Endothelial cell of umbilical vein (primary cell): Measurements from ENCODE around the gene CADPS. TPM values are rescaled to one million over a fixed set of nuclear protein-coding genes. Genes with fewer than 3 reads are reported as not detected.

ENCODE experiments used
- BruUV-seq: library from RNA; stranded (reverse); fragments of 400-500 nt; replicated peaks from 2 replicates; lab custom pipeline; 2021; lab: Mats Ljungman, UMichigan
- CTCF ChIA-PET: fragments of 300-600, 350-600 bp; sonication (Branson Sonifier 250); formaldehyde crosslinking; loops from one replicate; lab custom pipeline; 2021; ENCODE audit warnings: antibody characterized with exemption, inconsistent platforms; lab: Charles Lee
- POLR2A ChIA-PET: fragments of 300-600, 350-600 bp; sonication (Branson Sonifier 250); formaldehyde crosslinking; loops from one replicate; lab custom pipeline; 2021; ENCODE audit warnings: antibody characterized with exemption, inconsistent platforms; lab: Charles Lee
- DNase-seq: peaks from one replicate; pipeline ENCODE4 v3.0.0-alpha.2; 2011; ENCODE audit warnings: low read depth, low spot score
- FAIRE-seq: peaks from 2 replicates; lab custom pipeline; 2011; peaks lifted over from hg19 to GRCh38; lab: Jason Lieb, UNC
- H2AFZ ChIP-seq: 2 replicates; pipeline ENCODE4 v1.6.0; 2012; ENCODE audit warnings: low read depth, low read length, control low read depth, inconsistent platforms
- H3K27ac ChIP-seq: 2 replicates; pipeline ENCODE4 v1.5.1; 2011; ENCODE audit warnings: low read depth, mild to moderate bottlenecking, control low read depth, low read length, moderate library complexity; ENCODE audit not compliant: insufficient read depth
- H3K27me3 ChIP-seq, 2 experiments: 2 replicates each; pipeline versions ENCODE4 v1.6.0 to v1.6.1; 2011; ENCODE audit warnings: low read length in 2 of 2, mixed read lengths in 1 of 2; ENCODE audit not compliant: control insufficient read depth in 2 of 2, insufficient read depth in 2 of 2
- H3K36me3 ChIP-seq, 2 experiments: 2 replicates in 1 of 2; 3 replicates in 1 of 2; pipeline ENCODE4 v1.5.1; 2011; ENCODE audit warnings: low read length in 2 of 2, mild to moderate bottlenecking in 1 of 2, moderate library complexity in 1 of 2; ENCODE audit not compliant: control insufficient read depth in 2 of 2, insufficient read depth in 2 of 2; ENCODE audit errors: extremely low read depth in 1 of 2
- H3K4me1 ChIP-seq: 3 replicates; pipeline ENCODE4 v1.5.1; 2011; ENCODE audit warnings: mild to moderate bottlenecking, low read length; ENCODE audit not compliant: control insufficient read depth, insufficient read depth; ENCODE audit errors: extremely low read depth
- H3K4me2 ChIP-seq: 2 replicates; pipeline ENCODE4 v1.6.1; 2011; ENCODE audit warnings: low read length, control low read depth, mixed read lengths; ENCODE audit not compliant: insufficient read depth
- H3K4me3 ChIP-seq, 3 experiments: fragments of 200-600 bp in 1 of 3; sonication (generic), shearing (Covaris generic) in 1 of 3; replicated peaks in 1 of 3; 2 replicates each; pipeline ENCODE4 v1.5.1; 2011 to 2016; ENCODE audit warnings: control low read depth in 3 of 3, low read length in 3 of 3, mild to moderate bottlenecking in 2 of 3, inconsistent platforms in 1 of 3, low read depth in 1 of 3, moderate library complexity in 1 of 3; ENCODE audit not compliant: insufficient read depth in 1 of 3
- H3K79me2 ChIP-seq: 2 replicates; pipeline ENCODE4 v1.6.0; 2012; ENCODE audit warnings: low read length, inconsistent platforms; ENCODE audit not compliant: control insufficient read depth, insufficient read depth
- H3K9ac ChIP-seq: replicated peaks from 2 replicates; pipeline ENCODE3; 2011; ENCODE audit warnings: low read length, control low read depth; ENCODE audit not compliant: insufficient read depth; ENCODE audit errors: extremely low read depth
- H3K9me1 ChIP-seq: replicated peaks from 3 replicates; pipeline ENCODE4 v1.6.0; 2011; ENCODE audit warnings: mild to moderate bottlenecking, low read length; ENCODE audit not compliant: control insufficient read depth, insufficient read depth; ENCODE audit errors: extremely low read depth
- H3K9me3 ChIP-seq: replicated peaks from 2 replicates; pipeline ENCODE4 v1.5.1; 2012; ENCODE audit warnings: low read length, inconsistent platforms; ENCODE audit not compliant: control insufficient read depth, insufficient read depth
- H4K20me1 ChIP-seq: replicated peaks from 2 replicates; pipeline ENCODE3; 2011; ENCODE audit warnings: mild to moderate bottlenecking, low read length; ENCODE audit not compliant: control insufficient read depth, insufficient read depth; ENCODE audit errors: extremely low read depth
- CTCF ChIP-seq, 2 donors: IDR thresholded peaks; 1 replicate in 1 of 2; 2 replicates in 1 of 2; pipeline ENCODE4 v1.5.1; 2011; ENCODE audit warnings: low read length in 2 of 2, mild to moderate bottlenecking in 2 of 2, moderate library complexity in 2 of 2, control low read depth in 1 of 2, inconsistent platforms in 1 of 2, low read depth in 1 of 2; ENCODE audit not compliant: insufficient read depth in 1 of 2; ENCODE audit errors: extremely low read depth in 1 of 2
- EZH2 ChIP-seq: IDR thresholded peaks from 2 replicates; pipeline ENCODE4 v1.6.1; 2012; ENCODE audit warnings: borderline replicate concordance, low read depth, mild to moderate bottlenecking, moderate library complexity, low read length, inconsistent platforms; ENCODE audit not compliant: severe bottlenecking
- FOS ChIP-seq: IDR thresholded peaks from 2 replicates; pipeline ENCODE4 v1.6.1; 2011; ENCODE audit warnings: mild to moderate bottlenecking, low read length, moderate library complexity, borderline replicate concordance; ENCODE audit not compliant: insufficient read depth
- GATA2 ChIP-seq: IDR thresholded peaks from 2 replicates; pipeline ENCODE4 v1.7.0; 2011; ENCODE audit warnings: low read depth, mild to moderate bottlenecking, moderate library complexity, mixed read lengths, low read length; ENCODE audit not compliant: insufficient read length, insufficient read depth
- JUN ChIP-seq: IDR thresholded peaks from 2 replicates; pipeline ENCODE4 v1.6.1; 2011; ENCODE audit warnings: borderline replicate concordance, low read depth; ENCODE audit not compliant: insufficient read length, insufficient read depth
- MAX ChIP-seq: IDR thresholded peaks from 2 replicates; pipeline ENCODE4 v1.6.1; 2011; ENCODE audit not compliant: insufficient read depth, insufficient read length
- MYC ChIP-seq: IDR thresholded peaks from one replicate; pipeline ENCODE4 v1.6.1; 2011; ENCODE audit warnings: mild to moderate bottlenecking, low read depth, low read length
- POLR2A ChIP-seq: IDR thresholded peaks from 2 replicates; pipeline ENCODE4 v1.6.1; 2012; ENCODE audit warnings: low read depth, mild to moderate bottlenecking, control low read depth, low read length
- POLR2AphosphoS5 ChIP-seq: IDR thresholded peaks from 2 replicates; pipeline ENCODE4 v1.6.1; 2012; ENCODE audit warnings: low read depth, mild to moderate bottlenecking, control low read depth, low read length, moderate library complexity; ENCODE audit not compliant: insufficient read depth
- dilution Hi-C: fragments of 300-500 bp; cut with MboI; formaldehyde crosslinking; loops from one replicate; pipeline ENCODE4 v1.15.0; 2019; ENCODE audit warnings: low sequenced_read_pairs; ENCODE audit not compliant: extremely low pct_ligation_motif_present
- intact Hi-C: fragments of 100-400 bp; cut with micrococcal nuclease; formaldehyde crosslinking; loops from one replicate; pipeline ENCODE4 v1.10.0; 2022
- polyA plus RNA-seq, 4 experiments: library from polyadenylated mRNA; depleted of rRNA in 3 of 4; stranded (reverse) in 3 of 4; unstranded in 1 of 4; fragments of >200 nt; gene quantifications; 2 replicates each; pipeline versions ENCODE4 v1.2.1 to v1.2.3, GENCODE V29; 2011 to 2012; ENCODE audit warnings: missing spikeins in 1 of 4
- total RNA-seq: library from RNA; stranded (reverse); gene quantifications from 2 replicates; pipeline ENCODE4 v1.2.3, GENCODE V29; 2021

Gene CADPS
- total and polyA plus RNA-seq, 2 donors (not counting 3 experiments of a cell fraction or from before 2014, with no cell fraction given), result not detected

- intact Hi-C loops, result no loop called here
Observed at GRCh38 chr3:62644493-62644892, 230.7 kb downstream of the CADPS start.

More at GRCh38 chr3:62644493-62644892, 230.7 kb downstream of the CADPS start:
- H3K9me1 ChIP-seq, result no peaks in the 10 kb centered on the region
- TF ChIP-seq FOS (no peak), MYC (no peak), MAX (no peak), JUN (no peak), POLR2A (no peak), POLR2AphosphoS5 (no peak), GATA2 (no peak), EZH2 (no peak), CTCF (IDR thresholded peaks at IDR 0.05; ENCODE audit: extremely low read depth in 1 of 2, insufficient read depth in 1 of 2, low read depth in 1 of 2, low read length in 2 of 2) (no peak)
- FAIRE-seq, result no peak
- H3K27me3 ChIP-seq, result peaks cover 0 to 2% of the 10 kb centered on the region in 2 experiments
- H3K9ac ChIP-seq, result no peak overlapping the region
- no peaks in the 10 kb centered on the region for H4K20me1 ChIP-seq
- no peaks in the 10 kb centered on the region for H3K36me3 ChIP-seq
- no peaks in the 10 kb centered on the region for H3K79me2 ChIP-seq
- no peaks in the 10 kb centered on the region for H3K4me1 ChIP-seq
- H3K4me2 ChIP-seq, result no peak overlapping the region
- BruUV-seq, result no TSS peak
- ChIA-PET POLR2A (no interaction called here), CTCF (no interaction called here)
- no peaks in the 10 kb centered on the region for H3K9me3 ChIP-seq
- no peak overlapping the region for H2AFZ ChIP-seq
- no peak overlapping the region for H3K27ac ChIP-seq
- no peak for DNase-seq
- no peak overlapping the region for H3K4me3 ChIP-seq
- dilution Hi-C loops, result no loop called here
